Measurements from ENCODE around the gene RTN4. TPM values are rescaled to one million over a fixed set of nuclear protein-coding genes. Genes with fewer than 3 reads are reported as not detected.
A peak's percentile ranks its signal among the peaks of the same experiment; 100 is the strongest.

Gene RTN4
- polyA plus RNA-seq, 3 donors from 2014 or later: 75.8 to 173 (median 152) TPM

- Mint-ChIP-seq H3K4me3 (no peak overlapping the region), H3K36me3 (peaks cover 0 to 4% (median 0%) of the 10 kb centered on the region in 3 donors), H3K27ac (peak overlapping the region in 4 of 6 donors; percentile 45 to 75 (median 50)), H3K4me1 (peaks cover 63 to 78% of the 10 kb centered on the region in 2 donors), H3K27me3 (ENCODE audit: low read depth in 3 of 3) (peaks cover 0 to 3% (median 0%) of the 10 kb centered on the region in 3 donors), H3K9me3 (no peaks in the 10 kb centered on the region)
- DNase-seq: no peak
Measured at GRCh38 chr2:54975598-54976492, 74.4 kb downstream of the RTN4 start.

GRCh38 chr2:54975175-54975574 is 75.1 kb downstream of the RTN4 start:
- peaks cover 63 to 78% of the 10 kb centered on the region in 2 donors for H3K4me1 Mint-ChIP-seq
- peaks cover 0 to 5% (median 0%) of the 10 kb centered on the region in 3 donors for H3K36me3 Mint-ChIP-seq
- H3K27ac Mint-ChIP-seq: peak overlapping the region in 1 of 6 donors; percentile 40
- no peak for DNase-seq
- no peak overlapping the region for H3K4me3 Mint-ChIP-seq
- no peaks in the 10 kb centered on the region for H3K27me3 Mint-ChIP-seq (ENCODE audit: low read depth in 3 of 3)
- H3K9me3 Mint-ChIP-seq: no peaks in the 10 kb centered on the region

GRCh38 chr2:54969940-54970338 is 80.3 kb downstream of the RTN4 start:
- H3K4me3 Mint-ChIP-seq: no peak overlapping the region
- no peak for DNase-seq
- peak overlapping the region in 5 of 6 donors; percentile 5 to 55 (median 40) for H3K27ac Mint-ChIP-seq
- no peaks in the 10 kb centered on the region for H3K9me3 Mint-ChIP-seq
- peaks cover 0 to 20% (median 11%) of the 10 kb centered on the region in 3 donors for H3K36me3 Mint-ChIP-seq
- H3K27me3 Mint-ChIP-seq (ENCODE audit: low read depth in 3 of 3): peaks cover 0 to 2% (median 1%) of the 10 kb centered on the region in 3 donors
- peaks cover 73 to 85% of the 10 kb centered on the region in 2 donors for H3K4me1 Mint-ChIP-seq

GRCh38 chr2:54969295-54969939 is 80.8 kb downstream of the RTN4 start:
- Mint-ChIP-seq H3K4me1 (peaks cover 74 to 90% of the 10 kb centered on the region in 2 donors), H3K9me3 (no peaks in the 10 kb centered on the region), H3K27me3 (ENCODE audit: low read depth in 3 of 3) (peaks cover 0 to 2% (median 1%) of the 10 kb centered on the region in 3 donors), H3K27ac (peak overlapping the region in 5 of 6 donors; percentile 5 to 87 (median 74)), H3K4me3 (no peak overlapping the region), H3K36me3 (peaks cover 0 to 20% (median 11%) of the 10 kb centered on the region in 3 donors)
- DNase-seq: no peak

- peaks cover 80 to 94% of the 10 kb centered on the region in 2 donors for H3K4me1 Mint-ChIP-seq
- H3K9me3 Mint-ChIP-seq: no peaks in the 10 kb centered on the region
- H3K27ac Mint-ChIP-seq: peak overlapping the region; percentile 44 to 86 (median 68)
- peaks cover 0 to 2% (median 1%) of the 10 kb centered on the region in 3 donors for H3K27me3 Mint-ChIP-seq (ENCODE audit: low read depth in 3 of 3)
- DNase-seq: no peak
- H3K36me3 Mint-ChIP-seq: peaks cover 0 to 20% (median 11%) of the 10 kb centered on the region in 3 donors
- H3K4me3 Mint-ChIP-seq: no peak overlapping the region
Measured at GRCh38 chr2:54968561-54969218, 81.6 kb downstream of the RTN4 start.

GRCh38 chr2:54967759-54968365 is 82.4 kb downstream of the RTN4 start:
- Mint-ChIP-seq H3K27me3 (ENCODE audit: low read depth in 3 of 3) (peaks cover 0 to 2% (median 1%) of the 10 kb centered on the region in 3 donors), H3K4me3 (no peak overlapping the region), H3K4me1 (peaks cover 83 to 92% of the 10 kb centered on the region in 2 donors), H3K9me3 (no peaks in the 10 kb centered on the region), H3K36me3 (peaks cover 0 to 20% (median 11%) of the 10 kb centered on the region in 3 donors), H3K27ac (peak overlapping the region in 5 of 6 donors; percentile 44 to 84 (median 59))
- DNase-seq: no peak

- Mint-ChIP-seq H3K27me3 (ENCODE audit: low read depth in 3 of 3) (peaks cover 0 to 2% (median 1%) of the 10 kb centered on the region in 3 donors), H3K4me3 (no peak overlapping the region), H3K36me3 (peaks cover 0 to 20% (median 12%) of the 10 kb centered on the region in 3 donors), H3K4me1 (peaks cover 83 to 89% of the 10 kb centered on the region in 2 donors), H3K27ac (peak overlapping the region in 4 of 6 donors; percentile 7 to 84 (median 53)), H3K9me3 (no peaks in the 10 kb centered on the region)
- no peak for DNase-seq
Measured at GRCh38 chr2:54967269-54967668, 83.0 kb downstream of the RTN4 start.

- peaks cover 0 to 20% (median 15%) of the 10 kb centered on the region in 3 donors for H3K36me3 Mint-ChIP-seq
Measured at GRCh38 chr2:54966837-54967236, 83.4 kb downstream of the RTN4 start.

GRCh38 chr2:54966165-54966832 is 84.0 kb downstream of the RTN4 start:
- Mint-ChIP-seq H3K27me3 (ENCODE audit: low read depth in 3 of 3) (peaks cover 0 to 2% (median 1%) of the 10 kb centered on the region in 3 donors), H3K9me3 (peaks cover 0 to 4% (median 0%) of the 10 kb centered on the region in 6 donors), H3K27ac (peak overlapping the region; percentile 10 to 84 (median 81)), H3K36me3 (peaks cover 0 to 20% (median 15%) of the 10 kb centered on the region in 3 donors), H3K4me1 (peaks cover 78 to 82% of the 10 kb centered on the region in 2 donors), H3K4me3 (peak overlapping the region; percentile 68 to 76 (median 72))
- no peak for DNase-seq

More at GRCh38 chr2:54966837-54967236, 83.4 kb downstream of the RTN4 start:
- Mint-ChIP-seq H3K9me3 (no peaks in the 10 kb centered on the region), H3K4me1 (peaks cover 83 to 88% of the 10 kb centered on the region in 2 donors), H3K4me3 (peak overlapping the region in 1 of 5 donors; percentile 75), H3K27me3 (ENCODE audit: low read depth in 3 of 3) (peaks cover 0 to 2% (median 1%) of the 10 kb centered on the region in 3 donors), H3K27ac (peak overlapping the region in 5 of 6 donors; percentile 43 to 84 (median 81))
- no peak for DNase-seq

GRCh38 chr2:54965425-54965824 is 84.8 kb downstream of the RTN4 start:
- Mint-ChIP-seq H3K27ac (peak overlapping the region in 5 of 6 donors; percentile 51 to 86 (median 81)), H3K9me3 (peaks cover 0 to 4% (median 0%) of the 10 kb centered on the region in 6 donors), H3K36me3 (peaks cover 0 to 23% (median 18%) of the 10 kb centered on the region in 3 donors), H3K4me3 (peak overlapping the region; percentile 53 to 76 (median 72)), H3K4me1 (peaks cover 70 to 74% of the 10 kb centered on the region in 2 donors), H3K27me3 (ENCODE audit: low read depth in 3 of 3) (peaks cover 1 to 2% (median 2%) of the 10 kb centered on the region in 3 donors)
- DNase-seq: no peak

- Mint-ChIP-seq H3K4me1 (peaks cover 64 to 68% of the 10 kb centered on the region in 2 donors), H3K27me3 (ENCODE audit: low read depth in 3 of 3) (peaks cover 1 to 3% (median 2%) of the 10 kb centered on the region in 3 donors), H3K36me3 (peaks cover 0 to 19% (median 18%) of the 10 kb centered on the region in 3 donors), H3K9me3 (peaks cover 0 to 4% (median 0%) of the 10 kb centered on the region in 6 donors), H3K27ac (peak overlapping the region; percentile 35 to 86 (median 68)), H3K4me3 (peak overlapping the region; percentile 18 to 75 (median 68))
- DNase-seq: no peak
Measured at GRCh38 chr2:54964816-54965215, 85.4 kb downstream of the RTN4 start.

GRCh38 chr2:54964271-54964670 is 86.0 kb downstream of the RTN4 start:
- H3K4me1 Mint-ChIP-seq: peaks cover 58 to 62% of the 10 kb centered on the region in 2 donors
- H3K27ac Mint-ChIP-seq: peak overlapping the region in 3 of 6 donors; percentile 7 to 86 (median 81)

More at GRCh38 chr2:54964271-54964670, 86.0 kb downstream of the RTN4 start:
- peaks cover 0 to 4% (median 0%) of the 10 kb centered on the region in 6 donors for H3K9me3 Mint-ChIP-seq
- H3K27me3 Mint-ChIP-seq (ENCODE audit: low read depth in 3 of 3): peaks cover 0 to 3% (median 2%) of the 10 kb centered on the region in 3 donors
- peaks cover 0 to 18% (median 15%) of the 10 kb centered on the region in 3 donors for H3K36me3 Mint-ChIP-seq
- no peak for DNase-seq
- H3K4me3 Mint-ChIP-seq: peak overlapping the region in 3 of 5 donors; percentile 45 to 75 (median 72)

Data from immature natural killer cell (primary cell).